ENCODE measurements around the gene PODXL.

- TF ChIP-seq, protein P1, sequence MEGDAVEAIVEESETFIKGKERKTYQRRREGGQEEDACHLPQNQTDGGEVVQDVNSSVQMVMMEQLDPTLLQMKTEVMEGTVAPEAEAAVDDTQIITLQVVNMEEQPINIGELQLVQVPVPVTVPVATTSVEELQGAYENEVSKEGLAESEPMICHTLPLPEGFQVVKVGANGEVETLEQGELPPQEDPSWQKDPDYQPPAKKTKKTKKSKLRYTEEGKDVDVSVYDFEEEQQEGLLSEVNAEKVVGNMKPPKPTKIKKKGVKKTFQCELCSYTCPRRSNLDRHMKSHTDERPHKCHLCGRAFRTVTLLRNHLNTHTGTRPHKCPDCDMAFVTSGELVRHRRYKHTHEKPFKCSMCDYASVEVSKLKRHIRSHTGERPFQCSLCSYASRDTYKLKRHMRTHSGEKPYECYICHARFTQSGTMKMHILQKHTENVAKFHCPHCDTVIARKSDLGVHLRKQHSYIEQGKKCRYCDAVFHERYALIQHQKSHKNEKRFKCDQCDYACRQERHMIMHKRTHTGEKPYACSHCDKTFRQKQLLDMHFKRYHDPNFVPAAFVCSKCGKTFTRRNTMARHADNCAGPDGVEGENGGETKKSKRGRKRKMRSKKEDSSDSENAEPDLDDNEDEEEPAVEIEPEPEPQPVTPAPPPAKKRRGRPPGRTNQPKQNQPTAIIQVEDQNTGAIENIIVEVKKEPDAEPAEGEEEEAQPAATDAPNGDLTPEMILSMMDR (conservative IDR thresholded peaks at IDR 0.05 in 1 of 2, IDR thresholded peaks at IDR 0.05 in 1 of 2; ENCODE audit: low read depth in 1 of 2, low read length in 2 of 2), result no peak
- TF ChIP-seq EZH2 (IDR thresholded peaks at IDR 0.05; ENCODE audit: low read length, missing control alignments), result no peak
Measured at GRCh38 chr7:131486346-131486745, 70.1 kb downstream of the PODXL start.

All from fibroblast of lung (primary cell).